HPDE6-E6E7 (cell line): ENCODE data around the gene PRSS2.
"Not testable (repeated sequence)": the region's sequence is repeated elsewhere in the genome, so short reads cannot be mapped to it uniquely, and the experiment has no call there.

Experiments used
- DNase-seq: peaks from one replicate; pipeline ENCODE4 v3.0.0; 2011; ENCODE audit warnings: missing footprints; ENCODE audit errors: extremely low spot score

Gene PRSS2

GRCh38 chr7:142770661-142771352, at the start of gene PRSS2:
Gene PRSS2 (plus strand): TSS chr7:142770970. CDS start chr7:142770983, 13 bp downstream.
- DNase-seq, result no peak

DNA sequence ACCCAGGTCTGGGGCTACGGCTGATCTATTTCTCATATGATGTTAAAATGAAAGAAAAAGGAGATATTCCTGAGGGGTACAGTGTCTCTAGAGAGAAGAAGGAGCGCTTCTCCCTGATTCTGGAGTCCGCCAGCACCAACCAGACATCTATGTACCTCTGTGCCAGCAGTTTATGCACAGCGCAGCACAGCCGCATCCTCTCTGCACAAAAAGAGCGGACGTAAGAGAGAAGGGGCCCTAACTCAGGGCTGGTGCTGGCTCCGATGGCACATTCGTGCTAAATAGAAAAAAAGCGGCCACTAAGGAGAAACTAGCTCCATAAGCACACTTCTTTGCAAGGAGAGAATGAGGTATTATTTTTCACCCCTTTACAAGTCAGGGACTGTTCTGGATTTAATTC, 49.8 kb upstream of the PRSS2 start:
- no peak for DNase-seq

DNA sequence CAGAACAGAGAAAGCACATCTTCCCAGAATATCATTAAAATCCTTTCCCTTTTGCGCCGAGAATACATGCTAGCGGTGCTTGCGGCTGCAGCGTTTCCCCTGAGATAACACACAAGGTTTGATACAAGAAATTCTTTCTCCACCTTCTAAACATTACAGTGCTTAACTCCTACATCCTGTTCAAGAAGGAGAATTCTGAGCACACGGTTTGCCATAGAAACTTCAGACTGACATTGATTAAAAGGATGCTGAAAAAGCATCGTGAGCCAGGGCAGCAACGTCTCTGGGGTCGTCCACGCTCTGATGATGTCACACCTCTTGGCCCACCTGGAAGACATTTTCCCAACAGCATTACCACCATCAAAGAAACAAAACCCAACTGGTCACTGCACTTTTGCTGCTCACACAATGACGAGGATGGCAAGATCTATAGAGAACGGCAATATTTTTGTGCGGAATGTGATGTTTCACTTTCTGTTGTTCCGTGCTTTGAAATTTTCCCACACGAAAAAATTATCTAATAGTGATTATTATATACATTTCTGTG, 48.4 kb upstream of the PRSS2 start:
- no peak for DNase-seq

- DNase-seq, result no peak
Measured at GRCh38 chr7:142733271-142733670, 37.5 kb upstream of the PRSS2 start.

DNA sequence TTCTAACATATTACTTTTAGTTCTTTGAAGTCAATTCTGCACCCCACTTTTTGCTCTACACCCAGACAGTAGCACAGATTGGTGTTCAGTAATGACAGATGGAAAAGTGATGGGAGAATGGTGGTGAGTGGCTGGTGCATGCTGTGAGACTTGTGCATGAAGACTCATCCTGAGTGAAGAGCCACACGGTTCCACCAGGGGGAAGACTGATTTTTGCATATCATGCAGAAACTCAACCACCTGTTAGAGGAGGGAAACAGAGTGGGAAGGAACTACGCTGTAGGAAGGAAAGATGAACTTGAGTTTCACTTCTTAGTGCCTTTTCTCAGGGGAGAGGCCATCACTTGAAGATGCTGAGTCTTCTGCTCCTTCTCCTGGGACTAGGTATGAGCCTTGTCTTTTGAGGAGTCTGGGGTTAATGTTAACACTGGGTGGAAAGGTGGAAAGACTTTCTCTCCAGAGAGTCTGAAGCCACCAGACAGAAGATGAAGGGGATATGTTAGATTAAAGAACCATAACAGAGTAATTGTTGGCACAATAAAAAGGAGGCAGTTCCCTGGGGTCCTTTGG, 30.8 kb upstream of the PRSS2 start:
- no peak for DNase-seq

- DNase-seq, result no peak
Measured at GRCh38 chr7:142740786-142741185, 30.0 kb upstream of the PRSS2 start.

- not testable (repeated sequence) for DNase-seq
Measured at GRCh38 chr7:142741932-142742331, 28.8 kb upstream of the PRSS2 start.

GRCh38 chr7:142745091-142745635, 25.6 kb upstream of the PRSS2 start:
- no peak for DNase-seq

GRCh38 chr7:142745745-142746144, 25.0 kb upstream of the PRSS2 start:
- no peak for DNase-seq

GRCh38 chr7:142746264-142746663, 24.5 kb upstream of the PRSS2 start:
- no peak for DNase-seq

DNA sequence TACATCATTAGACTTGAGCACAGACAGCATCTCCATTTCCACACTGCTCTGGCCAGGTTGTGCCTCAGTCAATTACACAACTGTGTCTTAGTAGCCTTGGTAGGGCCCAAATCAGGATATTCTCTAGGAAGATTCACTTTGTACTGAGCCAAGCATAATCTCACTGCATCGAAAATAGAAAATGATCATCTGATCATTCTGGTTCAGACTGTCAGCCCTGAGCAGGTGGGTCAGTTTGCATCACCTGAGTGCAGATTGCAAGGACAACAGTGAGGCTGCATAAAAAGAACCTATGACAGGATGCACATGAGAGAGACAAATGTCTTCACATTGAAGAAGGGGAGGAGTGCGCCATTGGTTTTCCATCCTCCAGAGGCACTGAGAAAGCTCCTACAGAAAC, 22.4 kb upstream of the PRSS2 start:
- not testable (repeated sequence) for DNase-seq

DNA sequence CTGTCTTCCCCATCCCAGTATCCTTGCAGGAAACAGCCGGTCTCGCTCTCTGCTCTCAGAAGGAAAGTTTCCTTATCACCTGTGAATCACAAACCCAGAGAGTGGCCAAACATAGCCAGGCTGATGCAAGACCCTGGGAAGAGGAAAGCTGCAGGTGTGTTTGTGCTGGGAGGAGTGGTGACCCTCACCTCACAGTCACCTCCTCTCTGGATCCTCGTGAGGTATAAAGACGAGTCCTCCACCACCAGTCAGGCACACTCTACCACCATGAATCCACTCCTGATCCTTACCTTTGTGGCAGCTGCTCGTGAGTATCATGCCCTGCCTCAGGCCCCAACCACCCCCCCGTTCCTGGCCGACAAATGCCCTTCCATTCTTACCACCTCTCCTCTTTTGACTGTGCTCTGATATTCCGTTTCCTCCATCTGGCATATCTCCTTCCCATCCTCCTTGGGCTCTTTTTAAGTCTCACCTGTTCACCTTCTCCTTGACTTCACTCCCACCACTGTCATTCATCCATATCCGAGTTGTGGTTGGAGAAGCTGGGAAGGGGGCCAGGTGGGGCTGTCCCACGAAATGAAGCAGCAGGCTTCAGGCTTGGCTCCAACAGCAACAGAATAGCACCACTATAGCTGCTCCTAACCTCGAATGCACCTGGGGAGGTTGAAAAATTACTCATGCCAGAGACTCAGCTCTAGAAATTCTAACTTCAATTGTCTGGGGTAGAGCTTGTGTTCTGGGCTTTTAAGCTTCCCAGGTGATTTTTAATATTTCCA, 21.4 kb upstream of the PRSS2 start, which contains the start of gene PRSS1:
TSS of gene PRSS1 (plus strand) at position 255 of the 776 bp plus-strand sequence. CDS start at position 268, 13 bp downstream.
- DNase-seq, result no peak

GRCh38 chr7:142750321-142750938, 20.3 kb upstream of the PRSS2 start:
- no peak for DNase-seq

DNA sequence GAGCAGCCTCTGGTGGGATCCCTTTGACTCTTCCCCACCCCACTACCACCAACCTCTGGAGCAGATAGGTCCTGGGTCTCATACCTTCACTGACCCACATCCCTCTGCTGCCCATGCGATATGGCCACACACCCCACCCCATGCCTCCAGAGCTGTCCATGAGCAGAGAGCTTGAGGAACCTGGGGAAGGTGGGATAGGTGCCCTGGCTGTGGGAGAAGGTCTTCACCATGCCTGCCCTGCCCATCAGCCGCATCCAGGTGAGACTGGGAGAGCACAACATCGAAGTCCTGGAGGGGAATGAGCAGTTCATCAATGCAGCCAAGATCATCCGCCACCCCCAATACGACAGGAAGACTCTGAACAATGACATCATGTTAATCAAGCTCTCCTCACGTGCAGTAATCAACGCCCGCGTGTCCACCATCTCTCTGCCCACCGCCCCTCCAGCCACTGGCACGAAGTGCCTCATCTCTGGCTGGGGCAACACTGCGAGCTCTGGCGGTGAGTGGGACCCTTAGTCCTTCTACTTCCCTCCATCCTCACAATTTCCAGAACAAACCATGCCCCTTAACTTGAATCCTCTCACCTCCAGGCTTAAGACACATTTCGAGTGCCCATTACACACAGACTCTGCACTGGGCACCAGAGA, 19.1 kb upstream of the PRSS2 start:
- DNase-seq, result not testable (repeated sequence)

DNA sequence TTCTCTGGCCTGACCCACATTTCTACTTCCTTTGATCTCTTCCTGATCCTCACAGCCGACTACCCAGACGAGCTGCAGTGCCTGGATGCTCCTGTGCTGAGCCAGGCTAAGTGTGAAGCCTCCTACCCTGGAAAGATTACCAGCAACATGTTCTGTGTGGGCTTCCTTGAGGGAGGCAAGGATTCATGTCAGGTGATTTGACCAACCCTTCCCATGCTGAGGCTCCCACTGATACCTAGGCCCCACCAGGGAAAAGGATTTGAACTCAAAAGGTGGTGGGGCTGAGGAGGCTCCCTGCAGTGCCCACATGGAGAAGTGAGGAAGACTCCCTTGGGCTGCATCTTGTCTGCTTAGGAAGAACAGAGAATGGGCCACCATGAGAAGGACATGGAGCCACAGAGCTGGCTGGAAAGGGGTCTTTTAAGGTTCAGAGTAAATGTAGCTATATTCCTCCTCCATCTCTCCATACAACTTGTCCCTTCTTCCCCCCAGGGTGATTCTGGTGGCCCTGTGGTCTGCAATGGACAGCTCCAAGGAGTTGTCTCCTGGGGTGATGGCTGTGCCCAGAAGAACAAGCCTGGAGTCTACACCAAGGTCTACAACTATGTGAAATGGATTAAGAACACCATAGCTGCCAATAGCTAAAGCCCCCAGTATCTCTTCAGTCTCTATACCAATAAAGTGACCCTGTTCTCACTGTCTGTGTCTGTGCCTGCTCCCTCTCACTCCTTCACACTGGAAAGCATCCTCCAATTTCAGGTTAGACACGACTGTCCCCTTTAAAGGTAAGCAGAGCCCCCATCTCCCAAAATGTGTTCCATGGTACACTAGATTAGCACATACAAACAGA, 18.2 kb upstream of the PRSS2 start:
- no peak for DNase-seq

- DNase-seq, result no peak
Measured at GRCh38 chr7:142753366-142753765, 17.4 kb upstream of the PRSS2 start.

DNA sequence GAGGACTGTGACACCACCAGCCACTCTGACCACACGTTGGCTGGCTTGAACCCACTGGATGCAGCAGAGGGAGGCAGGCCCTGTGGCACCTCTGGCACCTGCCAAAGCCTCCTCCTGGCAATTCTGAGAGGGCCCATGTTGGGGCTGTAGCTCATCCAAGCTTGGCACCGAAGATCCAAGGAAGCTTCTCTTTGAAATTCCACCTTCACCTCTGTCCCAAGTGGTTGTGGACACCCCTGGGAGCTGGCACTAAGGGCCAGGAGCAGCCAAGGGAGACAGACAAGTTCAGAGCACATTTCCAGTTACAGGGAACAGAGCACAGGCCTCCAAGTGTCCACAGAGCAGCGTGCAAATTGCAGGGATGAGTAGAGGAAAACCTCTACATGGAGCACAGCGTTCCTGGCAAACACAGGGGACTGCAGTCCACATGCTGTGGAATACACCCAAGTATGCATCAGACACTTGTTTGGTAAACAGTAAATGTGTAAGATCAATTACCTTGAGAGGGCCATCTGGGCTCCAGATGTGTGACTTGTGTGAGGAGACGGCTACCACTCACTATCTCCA, 16.8 kb upstream of the PRSS2 start:
- not testable (repeated sequence) for DNase-seq

DNA sequence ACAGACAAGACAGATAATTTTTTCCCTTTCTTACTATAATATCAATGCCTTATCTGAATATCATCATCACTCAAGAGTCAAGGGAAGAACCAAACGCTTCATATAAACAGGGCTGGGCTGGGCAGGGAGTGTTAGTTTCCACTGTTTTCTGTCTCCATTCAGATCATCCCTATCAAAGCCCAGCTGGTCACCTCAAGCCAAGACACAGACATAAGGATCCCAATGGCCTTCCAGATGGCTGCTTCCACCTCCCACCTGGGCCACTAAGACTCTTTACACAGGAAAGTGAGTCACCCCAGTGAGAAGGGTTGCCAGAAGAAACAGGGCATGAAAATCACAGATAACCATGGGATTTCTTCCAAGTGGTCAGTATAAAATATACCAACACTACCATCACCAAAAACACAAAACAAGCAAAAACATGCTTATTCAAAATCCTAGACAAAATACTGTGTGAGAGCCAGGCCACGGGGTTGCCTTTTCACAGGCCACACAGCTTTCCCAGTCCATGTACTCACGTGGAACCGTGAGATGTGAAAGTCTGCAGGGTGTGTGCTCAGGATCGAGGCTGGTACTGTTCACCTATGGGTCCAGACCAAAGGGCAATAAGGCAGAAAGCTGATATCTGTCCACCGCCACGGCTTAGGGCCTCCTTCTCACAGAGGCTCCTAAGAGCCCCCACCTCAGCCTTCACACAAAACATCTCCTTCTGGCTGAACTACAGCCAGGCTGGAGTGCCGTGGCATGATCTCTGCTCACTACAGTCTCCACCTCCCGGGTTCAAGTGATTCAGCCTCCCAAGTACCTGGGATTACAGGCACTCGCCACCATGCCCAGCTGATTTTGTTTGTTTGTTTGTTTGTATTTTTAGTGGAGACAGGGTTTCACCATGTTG, 15.8 kb upstream of the PRSS2 start:
- no peak for DNase-seq

GRCh38 chr7:142758312-142758711, 12.5 kb upstream of the PRSS2 start:
- DNase-seq, result not testable (repeated sequence)
